ENCODE data around the gene GALT.

DNA sequence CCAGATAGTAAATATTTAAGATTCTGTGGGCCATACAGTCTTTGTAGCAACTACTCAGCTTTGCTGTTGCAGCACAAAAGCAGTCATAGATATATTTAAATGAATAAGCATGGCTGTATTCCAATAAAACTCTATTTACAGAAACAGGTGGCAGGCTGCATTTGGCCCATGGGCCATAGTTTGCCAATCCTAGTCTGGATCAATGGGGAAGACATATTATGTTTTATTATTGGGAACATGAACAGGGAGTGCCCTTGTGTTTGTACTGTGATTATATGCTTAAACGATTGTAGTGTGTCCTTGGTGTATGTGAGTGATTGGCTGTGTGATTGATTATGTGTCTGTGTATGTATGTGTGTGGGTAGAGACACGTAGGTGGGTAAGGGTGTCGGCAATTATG, 28.0 kb downstream of the GALT start:
- TF ChIP-seq, protein P1, sequence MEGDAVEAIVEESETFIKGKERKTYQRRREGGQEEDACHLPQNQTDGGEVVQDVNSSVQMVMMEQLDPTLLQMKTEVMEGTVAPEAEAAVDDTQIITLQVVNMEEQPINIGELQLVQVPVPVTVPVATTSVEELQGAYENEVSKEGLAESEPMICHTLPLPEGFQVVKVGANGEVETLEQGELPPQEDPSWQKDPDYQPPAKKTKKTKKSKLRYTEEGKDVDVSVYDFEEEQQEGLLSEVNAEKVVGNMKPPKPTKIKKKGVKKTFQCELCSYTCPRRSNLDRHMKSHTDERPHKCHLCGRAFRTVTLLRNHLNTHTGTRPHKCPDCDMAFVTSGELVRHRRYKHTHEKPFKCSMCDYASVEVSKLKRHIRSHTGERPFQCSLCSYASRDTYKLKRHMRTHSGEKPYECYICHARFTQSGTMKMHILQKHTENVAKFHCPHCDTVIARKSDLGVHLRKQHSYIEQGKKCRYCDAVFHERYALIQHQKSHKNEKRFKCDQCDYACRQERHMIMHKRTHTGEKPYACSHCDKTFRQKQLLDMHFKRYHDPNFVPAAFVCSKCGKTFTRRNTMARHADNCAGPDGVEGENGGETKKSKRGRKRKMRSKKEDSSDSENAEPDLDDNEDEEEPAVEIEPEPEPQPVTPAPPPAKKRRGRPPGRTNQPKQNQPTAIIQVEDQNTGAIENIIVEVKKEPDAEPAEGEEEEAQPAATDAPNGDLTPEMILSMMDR (IDR thresholded peaks at IDR 0.05; ENCODE audit: low read depth, low read length): no peak
- TF ChIP-seq, protein P2, sequence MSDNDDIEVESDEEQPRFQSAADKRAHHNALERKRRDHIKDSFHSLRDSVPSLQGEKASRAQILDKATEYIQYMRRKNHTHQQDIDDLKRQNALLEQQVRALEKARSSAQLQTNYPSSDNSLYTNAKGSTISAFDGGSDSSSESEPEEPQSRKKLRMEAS (IDR thresholded peaks at IDR 0.05; ENCODE audit: low read depth, low read length): no peak
